HCT116 (cell line): Measurements from ENCODE around the gene FBXO46. TPM values are rescaled to one million over a fixed set of nuclear protein-coding genes. Genes with fewer than 3 reads are reported as not detected.

Experiments
- ATAC-seq: fragments of 200-7000 bp; cut with Tn5 transposase; 2 replicates; pipeline ENCODE4 v1.9.1; 2020; ENCODE audit warnings: mild to moderate bottlenecking, moderate library complexity
- BruUV-seq: library from RNA; stranded (reverse); fragments of 400-500 nt; replicated peaks from 2 replicates; lab custom pipeline; 2021; lab: Mats Ljungman, UMichigan
- CTCF ChIA-PET: fragments of 300-600 bp; sonication (Branson Sonifier 250); formaldehyde crosslinking; loops from one replicate; lab custom pipeline; 2021; ENCODE audit warnings: antibody characterized with exemption; lab: Charles Lee
- POLR2A ChIA-PET: fragments of 300-600, 350-600 bp; sonication (Branson Sonifier 250); formaldehyde crosslinking; loops from one replicate; lab custom pipeline; 2021; ENCODE audit warnings: antibody characterized with exemption; lab: Charles Lee
- RAD21 ChIA-PET, 2 experiments: fragments of 300-600 bp; sonication (Branson Sonifier 250); formaldehyde crosslinking; loops; one replicate each; lab custom pipeline; 2023; ENCODE audit warnings: low total read pairs in 2 of 2; ENCODE audit not compliant: uncharacterized antibody in 2 of 2, unreplicated experiment in 2 of 2, low non-redundant PET in 1 of 2; lab: Charles Lee
- DNase-seq: peaks from one replicate; pipeline ENCODE4 v3.0.0-alpha.2; 2010; ENCODE audit warnings: low read depth, low spot score
- H2AFZ ChIP-seq: fragments of 200-600 bp; shearing (Covaris generic), sonication (generic); 2 replicates; pipeline ENCODE4 v1.6.1; 2017; ENCODE audit warnings: low read depth, mixed run types, mixed read lengths, antibody characterized with exemption, low read length; ENCODE audit not compliant: poor library complexity, severe bottlenecking
- H3K27ac ChIP-seq: 2 replicates; pipeline ENCODE4 v1.5.1; 2012; ENCODE audit warnings: low read depth, low read length
- H3K27me3 ChIP-seq: fragments of 200-600 bp; sonication (generic); 2 replicates; pipeline ENCODE4 v1.6.1; 2016; ENCODE audit warnings: mixed run types, low read length, mixed read lengths; ENCODE audit not compliant: insufficient read depth
- H3K36me3 ChIP-seq, 2 experiments: fragments of 200-500 bp in 1 of 2; fragments of 200-600 bp in 1 of 2; sonication (Bioruptor generic) in 1 of 2; sonication (generic) in 1 of 2; 2 replicates each; pipeline versions ENCODE4 v1.5.1 to v1.6.1; 2014 to 2016; ENCODE audit warnings: low read length in 2 of 2, inconsistent platforms in 1 of 2, mixed read lengths in 1 of 2, mixed run types in 1 of 2; ENCODE audit not compliant: insufficient read depth in 2 of 2, control insufficient read depth in 1 of 2
- H3K4me1 ChIP-seq, 2 experiments: fragments of 200-600 bp in 1 of 2; sonication (generic) in 1 of 2; 2 replicates each; pipeline versions ENCODE4 v1.5.1 to v1.6.1; 2012 to 2017; ENCODE audit warnings: low read length in 2 of 2, inconsistent platforms in 1 of 2, mild to moderate bottlenecking in 1 of 2, mixed read lengths in 1 of 2, mixed run types in 1 of 2, moderate library complexity in 1 of 2; ENCODE audit not compliant: insufficient read depth in 2 of 2, control insufficient read depth in 1 of 2
- H3K4me2 ChIP-seq: fragments of 200-600 bp; sonication (generic); 2 replicates; pipeline ENCODE4 v1.6.1; 2017; ENCODE audit warnings: mixed run types, low read length, mixed read lengths
- H3K4me3 ChIP-seq, 2 experiments: fragments of 200-600 bp in 1 of 2; sonication (generic) in 1 of 2; replicated peaks in 1 of 2; 2 replicates each; pipeline ENCODE4 v1.5.1; 2011 to 2016; ENCODE audit warnings: low read length in 2 of 2, control low read depth in 1 of 2, low read depth in 1 of 2, mild to moderate bottlenecking in 1 of 2, mixed read lengths in 1 of 2, mixed run types in 1 of 2
- H3K79me2 ChIP-seq: fragments of 200-600 bp; sonication (generic); 2 replicates; pipeline ENCODE4 v1.6.1; 2017; ENCODE audit warnings: mild to moderate bottlenecking, mixed run types, low read length, moderate library complexity, mixed read lengths; ENCODE audit not compliant: insufficient read depth
- H3K9ac ChIP-seq: fragments of 200-600 bp; sonication (generic); 2 replicates; pipeline ENCODE4 v1.6.1; 2016; ENCODE audit warnings: low read length, mixed read lengths
- H3K9me2 ChIP-seq: fragments of 200-600 bp; sonication (generic), shearing (Covaris generic); 2 replicates; pipeline ENCODE4 v1.6.1; 2017; ENCODE audit warnings: mixed run types, mild to moderate bottlenecking, moderate library complexity; ENCODE audit not compliant: insufficient read depth
- H3K9me3 ChIP-seq, 2 experiments: fragments of 200-500 bp in 1 of 2; fragments of 200-600 bp in 1 of 2; sonication (Bioruptor generic) in 1 of 2; sonication (generic) in 1 of 2; 2 replicates each; pipeline ENCODE4 v1.6.1; 2014 to 2017; ENCODE audit warnings: low read length in 2 of 2, mixed read lengths in 2 of 2, inconsistent platforms in 1 of 2, low read depth in 1 of 2, mild to moderate bottlenecking in 1 of 2, mixed run types in 1 of 2, moderate library complexity in 1 of 2; ENCODE audit not compliant: control insufficient read depth in 1 of 2, insufficient read depth in 1 of 2
- H4K20me1 ChIP-seq: fragments of 200-600 bp; sonication (generic), shearing (Covaris generic); 2 replicates; pipeline ENCODE4 v1.6.1; 2017; ENCODE audit warnings: mixed run types, mild to moderate bottlenecking, moderate library complexity; ENCODE audit not compliant: insufficient read depth
- CEBPB ChIP-seq: IDR thresholded peaks from 2 replicates; pipeline ENCODE4 v1.6.1; 2012; ENCODE audit warnings: low read depth
- FOSL1 ChIP-seq: IDR thresholded peaks from 2 replicates; pipeline ENCODE4 v1.6.1; 2012; ENCODE audit warnings: low read depth
- POLR2AphosphoS5 ChIP-seq: IDR thresholded peaks from 2 replicates; pipeline ENCODE4 v1.6.1; 2011; ENCODE audit warnings: mild to moderate bottlenecking, low read depth, low read length, moderate library complexity
- RAD21 ChIP-seq: IDR thresholded peaks from 2 replicates; pipeline ENCODE4 v1.6.1; 2012; ENCODE audit warnings: low read depth, mild to moderate bottlenecking
- SP1 ChIP-seq: IDR thresholded peaks from 2 replicates; pipeline ENCODE4 v1.6.1; 2012; ENCODE audit warnings: low read depth
- intact Hi-C: fragments of 100-400 bp; cut with micrococcal nuclease; formaldehyde crosslinking; loops from 2 replicates; pipeline ENCODE4 v1.10.0; 2022
- total RNA-seq: library from RNA; stranded (reverse); gene quantifications from one replicate; pipeline ENCODE4 v1.2.1, GENCODE V29; 2021; ENCODE audit not compliant: unreplicated experiment
- TF ChIP-seq, protein P1 (sequence below): IDR thresholded peaks from 2 replicates; pipeline ENCODE4 v1.6.1; 2012
- TF ChIP-seq, protein P2 (sequence below): IDR thresholded peaks from 2 replicates; pipeline ENCODE4 v1.6.1; 2011; ENCODE audit warnings: mild to moderate bottlenecking, low read length, moderate library complexity; ENCODE audit not compliant: insufficient replicate concordance; ENCODE audit errors: extremely low read depth
- TF ChIP-seq, protein P3 (sequence below), 3 experiments: fragments of 200-600 bp in 1 of 3; sonication (generic) in 1 of 3; IDR thresholded peaks in 2 of 3; conservative IDR thresholded peaks in 1 of 3; 2 replicates each; pipeline ENCODE4 v1.5.1; 2012 to 2017; ENCODE audit warnings: low read depth in 2 of 3, low read length in 2 of 3, antibody characterized with exemption in 1 of 3, borderline replicate concordance in 1 of 3, control low read depth in 1 of 3, mild to moderate bottlenecking in 1 of 3, mixed read lengths in 1 of 3, mixed run types in 1 of 3, moderate library complexity in 1 of 3; ENCODE audit not compliant: insufficient read depth in 1 of 3

The FBXO46 gene
- total RNA-seq, 1 experiment from 2014 or later: 31.7 TPM

DNA sequence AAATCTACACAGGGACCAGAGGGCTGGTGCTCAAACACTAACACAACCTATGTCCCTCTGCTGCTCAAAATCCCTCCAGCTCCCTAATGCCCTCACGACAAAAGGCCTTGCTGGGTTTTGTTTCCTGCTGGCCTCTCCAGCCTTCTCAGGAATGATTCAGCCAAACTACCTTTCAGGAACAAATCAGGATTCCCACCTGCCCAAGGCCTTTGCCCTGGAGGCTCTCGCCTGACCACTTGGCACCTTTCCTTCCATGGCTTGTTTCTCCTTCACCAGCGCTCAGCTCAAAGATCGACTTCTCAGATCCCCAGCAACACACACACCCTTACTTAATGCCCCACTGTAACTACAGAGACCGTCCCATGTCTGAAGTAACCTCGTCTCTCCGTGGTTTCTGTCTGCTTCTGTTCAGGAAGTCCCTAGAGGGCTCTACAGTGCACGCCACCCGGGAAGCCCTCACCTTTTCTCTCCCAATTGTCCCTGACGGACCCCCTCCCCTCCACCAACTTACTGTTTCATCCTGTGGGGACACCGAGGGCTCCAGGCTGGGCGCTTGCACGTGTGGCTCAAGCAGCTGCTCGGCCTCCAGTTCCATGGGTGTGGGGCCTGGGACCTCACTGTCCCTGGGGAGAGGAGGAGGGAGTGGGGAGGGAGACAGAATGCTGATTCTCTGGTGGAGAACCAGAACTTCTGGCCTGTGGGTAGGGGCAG is 41.6 kb upstream of the FBXO46 start (continued):
- no peak for TF ChIP-seq FOSL1
- TF ChIP-seq, protein P1, sequence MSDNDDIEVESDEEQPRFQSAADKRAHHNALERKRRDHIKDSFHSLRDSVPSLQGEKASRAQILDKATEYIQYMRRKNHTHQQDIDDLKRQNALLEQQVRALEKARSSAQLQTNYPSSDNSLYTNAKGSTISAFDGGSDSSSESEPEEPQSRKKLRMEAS: no peak

DNA sequence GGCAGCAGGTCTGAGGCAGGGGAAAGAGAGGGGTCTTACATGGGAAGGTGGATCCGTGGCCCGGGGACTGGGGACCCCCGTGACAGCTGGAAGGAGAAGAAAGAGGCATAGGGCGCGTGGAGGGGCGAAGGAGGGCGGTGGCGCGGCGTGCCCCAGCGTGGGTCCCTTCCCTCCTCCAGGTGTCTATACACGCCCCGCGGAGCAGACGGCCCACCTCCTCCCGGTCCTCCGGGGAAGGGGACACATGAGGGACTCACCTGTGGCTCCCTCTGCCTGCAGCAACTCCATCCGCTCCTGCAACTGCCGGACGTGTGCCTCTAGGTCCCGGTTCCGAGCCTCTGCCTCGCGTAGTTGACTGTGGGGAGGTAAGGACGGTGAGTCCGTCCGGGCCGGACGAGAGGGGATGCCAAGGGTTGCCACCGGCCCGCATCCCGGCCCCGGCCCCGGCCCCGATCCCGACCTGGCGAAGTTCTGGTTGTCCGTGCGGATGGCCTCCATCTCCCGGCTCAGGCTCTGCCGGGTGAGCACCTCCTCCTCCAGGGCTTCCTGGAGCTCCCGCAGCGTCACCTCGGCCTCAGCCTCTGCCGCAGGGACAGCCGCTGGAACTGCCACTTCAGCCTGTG is 40.7 kb upstream of the FBXO46 start:
- intact Hi-C loops: loop anchor here (2.0 to 10.0 kb wide), 3 partner anchors 41 to 677 kb away; partner anchors contain the start of genes FBXO46, PPP1R37 and QPCTL
- H3K4me1 ChIP-seq: peaks cover 12 to 41% of the 10 kb centered on the region in 2 experiments
- ATAC-seq (no peak), DNase-seq (no peak)
- no peaks in the 10 kb centered on the region for H3K79me2 ChIP-seq
- peak overlapping the region in 1 of 2 experiments; percentile 43; a peak in 1 of 4 replicates for H3K4me3 ChIP-seq
- ChIA-PET CTCF (interaction anchor here (2.8 to 4.2 kb wide), 3 partner anchors 7 to 46 kb away, joined by 26 to 71 read pairs (median 54); no protein-coding TSS in a partner anchor), POLR2A (interaction anchor here (1.0 to 3.6 kb wide), 2 partner anchors 10 to 141 kb away, joined by 6 to 50 read pairs; partner anchors contain the start of gene DMPK), RAD21 (interaction anchor here in 1 of 2 experiments (1.9 kb wide), 1 partner anchor 28 kb away, joined by 8 read pairs; no protein-coding TSS in a partner anchor)
- no peaks in the 10 kb centered on the region; a peak in 1 of 4 replicates for H3K36me3 ChIP-seq
- no peak overlapping the region for H2AFZ ChIP-seq
- no peaks in the 10 kb centered on the region for H4K20me1 ChIP-seq
- TF ChIP-seq RAD21 (no peak), POLR2AphosphoS5 (no peak), SP1 (no peak), CEBPB (no peak)
- TF ChIP-seq, protein P2, sequence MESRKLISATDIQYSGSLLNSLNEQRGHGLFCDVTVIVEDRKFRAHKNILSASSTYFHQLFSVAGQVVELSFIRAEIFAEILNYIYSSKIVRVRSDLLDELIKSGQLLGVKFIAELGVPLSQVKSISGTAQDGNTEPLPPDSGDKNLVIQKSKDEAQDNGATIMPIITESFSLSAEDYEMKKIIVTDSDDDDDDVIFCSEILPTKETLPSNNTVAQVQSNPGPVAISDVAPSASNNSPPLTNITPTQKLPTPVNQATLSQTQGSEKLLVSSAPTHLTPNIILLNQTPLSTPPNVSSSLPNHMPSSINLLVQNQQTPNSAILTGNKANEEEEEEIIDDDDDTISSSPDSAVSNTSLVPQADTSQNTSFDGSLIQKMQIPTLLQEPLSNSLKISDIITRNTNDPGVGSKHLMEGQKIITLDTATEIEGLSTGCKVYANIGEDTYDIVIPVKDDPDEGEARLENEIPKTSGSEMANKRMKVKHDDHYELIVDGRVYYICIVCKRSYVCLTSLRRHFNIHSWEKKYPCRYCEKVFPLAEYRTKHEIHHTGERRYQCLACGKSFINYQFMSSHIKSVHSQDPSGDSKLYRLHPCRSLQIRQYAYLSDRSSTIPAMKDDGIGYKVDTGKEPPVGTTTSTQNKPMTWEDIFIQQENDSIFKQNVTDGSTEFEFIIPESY: no peak
- TF ChIP-seq, protein P3, sequence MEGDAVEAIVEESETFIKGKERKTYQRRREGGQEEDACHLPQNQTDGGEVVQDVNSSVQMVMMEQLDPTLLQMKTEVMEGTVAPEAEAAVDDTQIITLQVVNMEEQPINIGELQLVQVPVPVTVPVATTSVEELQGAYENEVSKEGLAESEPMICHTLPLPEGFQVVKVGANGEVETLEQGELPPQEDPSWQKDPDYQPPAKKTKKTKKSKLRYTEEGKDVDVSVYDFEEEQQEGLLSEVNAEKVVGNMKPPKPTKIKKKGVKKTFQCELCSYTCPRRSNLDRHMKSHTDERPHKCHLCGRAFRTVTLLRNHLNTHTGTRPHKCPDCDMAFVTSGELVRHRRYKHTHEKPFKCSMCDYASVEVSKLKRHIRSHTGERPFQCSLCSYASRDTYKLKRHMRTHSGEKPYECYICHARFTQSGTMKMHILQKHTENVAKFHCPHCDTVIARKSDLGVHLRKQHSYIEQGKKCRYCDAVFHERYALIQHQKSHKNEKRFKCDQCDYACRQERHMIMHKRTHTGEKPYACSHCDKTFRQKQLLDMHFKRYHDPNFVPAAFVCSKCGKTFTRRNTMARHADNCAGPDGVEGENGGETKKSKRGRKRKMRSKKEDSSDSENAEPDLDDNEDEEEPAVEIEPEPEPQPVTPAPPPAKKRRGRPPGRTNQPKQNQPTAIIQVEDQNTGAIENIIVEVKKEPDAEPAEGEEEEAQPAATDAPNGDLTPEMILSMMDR (IDR thresholded peaks at IDR 0.05 in 2 of 3, conservative IDR thresholded peaks at IDR 0.05 in 1 of 3; ENCODE audit: borderline replicate concordance in 1 of 3, insufficient read depth in 1 of 3, low read depth in 2 of 3, low read length in 2 of 3): no peak
- peak overlapping the region; percentile 94 for H3K27ac ChIP-seq
- no TSS peak for BruUV-seq
- peak overlapping the region; percentile 92 for H3K4me2 ChIP-seq
- H3K9me2 ChIP-seq: no peaks in the 10 kb centered on the region
- no peaks in the 10 kb centered on the region for H3K27me3 ChIP-seq
- no peaks in the 10 kb centered on the region for H3K9me3 ChIP-seq
- peak overlapping the region; percentile 58; the same call in 1 of the 2 replicates for H3K9ac ChIP-seq
